Thyroid gland (tissue), 4 donors: ENCODE measurements around the gene MAP3K5.

Experiments used
- CTCF ChIP-seq, 6 experiments: fragments of 200-600 bp in 3 of 6; fragments of 450-650 bp in 3 of 6; sonication (generic) in 3 of 6; IDR thresholded peaks; one replicate each; pipeline ENCODE4 v1.5.1; 2016 to 2019; ENCODE audit warnings: antibody characterized with exemption in 6 of 6, mild to moderate bottlenecking in 2 of 6, inconsistent platforms in 1 of 6, moderate library complexity in 1 of 6
- POLR2A ChIP-seq, 2 donors: fragments of 450-650 bp; IDR thresholded peaks; one replicate each; pipeline ENCODE4 v1.6.1; 2017; ENCODE audit warnings: antibody characterized with exemption in 2 of 2, mild to moderate bottlenecking in 2 of 2, moderate library complexity in 1 of 2

- TF ChIP-seq POLR2A (IDR thresholded peaks at IDR 0.05) (no peak), CTCF (IDR thresholded peaks at IDR 0.05) (no peak)
Measured at GRCh38 chr6:136737374-136737844, 54.9 kb downstream of the MAP3K5 start.
